CD8-positive, alpha-beta memory T cell (primary cell): ENCODE measurements around the gene GABRA4. TPM values are rescaled to one million over a fixed set of nuclear protein-coding genes. Genes with fewer than 3 reads are reported as not detected.
A peak's percentile ranks its signal among the peaks of the same experiment; 100 is the strongest.

Source experiments
- CTCF ChIA-PET: fragments of 350-600 bp; sonication (Branson Sonifier 250); formaldehyde crosslinking; loops from one replicate; lab custom pipeline; 2021; ENCODE audit warnings: antibody characterized with exemption; lab: Charles Lee
- POLR2A ChIA-PET: fragments of 350-600 bp; sonication (Branson Sonifier 250); formaldehyde crosslinking; loops from one replicate; lab custom pipeline; 2021; ENCODE audit warnings: antibody characterized with exemption; lab: Charles Lee
- DNase-seq, 5 donors: peaks; one replicate each; pipeline versions ENCODE4 v3.0.0 to v3.0.0-alpha.2; 2020 to 2022; ENCODE audit warnings: mixed read lengths in 1 of 5
- H3K27ac ChIP-seq: one replicate; pipeline ENCODE4 v1.7.0; 2013; ENCODE audit warnings: low read depth, mild to moderate bottlenecking, low read length, moderate library complexity
- H3K27me3 ChIP-seq: 2 replicates; pipeline ENCODE4 v1.7.0; 2013; ENCODE audit warnings: low read length, mild to moderate bottlenecking; ENCODE audit not compliant: insufficient read depth, poor library complexity, severe bottlenecking
- H3K36me3 ChIP-seq: 2 replicates; pipeline ENCODE4 v1.7.0; 2013; ENCODE audit warnings: mild to moderate bottlenecking, low read length, moderate library complexity; ENCODE audit not compliant: insufficient read depth
- H3K4me1 ChIP-seq: 2 replicates; pipeline ENCODE4 v1.7.0; 2013; ENCODE audit warnings: mild to moderate bottlenecking, low read length, moderate library complexity; ENCODE audit not compliant: insufficient read depth
- H3K4me3 ChIP-seq: 2 replicates; pipeline ENCODE4 v1.7.0; 2013; ENCODE audit warnings: mild to moderate bottlenecking, low read length
- H3K9me3 ChIP-seq: 2 replicates; pipeline ENCODE4 v1.7.0; 2013; ENCODE audit warnings: mild to moderate bottlenecking, low read length
- H3K27ac Mint-ChIP-seq, 8 donors: one replicate each; pipeline ENCODE4 v1.8.0; 2020 to 2021; ENCODE audit warnings: mixed read lengths in 8 of 8, mild to moderate bottlenecking in 6 of 8, inconsistent platforms in 3 of 8, moderate library complexity in 3 of 8
- H3K27me3 Mint-ChIP-seq, 2 donors: one replicate each; pipeline ENCODE4 v1.8.0; 2020 to 2021; ENCODE audit warnings: mixed read lengths in 2 of 2, mild to moderate bottlenecking in 1 of 2, moderate library complexity in 1 of 2
- H3K36me3 Mint-ChIP-seq, 3 donors: one replicate each; pipeline ENCODE4 v1.8.0; 2020 to 2021; ENCODE audit warnings: mixed read lengths in 3 of 3, inconsistent platforms in 1 of 3, mild to moderate bottlenecking in 1 of 3
- H3K4me1 Mint-ChIP-seq, 3 donors: one replicate each; pipeline ENCODE4 v1.8.0; 2020 to 2021; ENCODE audit warnings: mixed read lengths in 3 of 3, inconsistent platforms in 1 of 3, mild to moderate bottlenecking in 1 of 3
- H3K4me3 Mint-ChIP-seq, 7 donors: one replicate each; pipeline ENCODE4 v1.8.0; 2020 to 2021; ENCODE audit warnings: mixed read lengths in 7 of 7, mild to moderate bottlenecking in 6 of 7, moderate library complexity in 4 of 7, inconsistent platforms in 2 of 7
- H3K9me3 Mint-ChIP-seq, 5 donors: one replicate each; pipeline ENCODE4 v1.8.0; 2020 to 2022; ENCODE audit warnings: mixed read lengths in 5 of 5, mild to moderate bottlenecking in 3 of 5, moderate library complexity in 2 of 5, inconsistent platforms in 1 of 5
- polyA plus RNA-seq: library from polyadenylated mRNA; unstranded; fragments of 300-500 nt; fragmentation: Illumina TruSeq; gene quantifications from one replicate; pipeline ENCODE4 v1.2.3, GENCODE V29; 2021
- total RNA-seq, 2 experiments: library from RNA; stranded (reverse); gene quantifications; one replicate each; pipeline ENCODE4 v1.2.3, GENCODE V29; 2021

The GABRA4 gene
- total and polyA plus RNA-seq, 3 experiments from 2014 or later: not detected

DNA sequence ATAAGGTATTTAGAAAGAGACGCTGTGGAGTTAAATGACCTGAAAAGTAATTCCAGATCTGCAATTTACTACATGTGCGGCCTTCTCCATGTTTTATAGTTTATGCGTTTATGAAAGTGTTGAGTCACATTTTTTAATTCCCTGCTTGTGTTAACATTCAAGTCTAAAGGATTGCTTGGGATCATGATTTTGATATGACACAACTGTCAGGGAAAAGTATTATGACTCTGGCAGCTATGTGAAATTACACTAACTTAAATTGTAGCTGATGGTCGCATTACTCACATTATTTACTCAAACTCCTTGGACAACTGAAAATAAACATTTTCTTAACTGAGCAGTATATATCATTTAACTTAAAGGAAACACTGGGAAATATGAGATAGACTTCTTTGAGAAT lies 23.7 kb upstream of the GABRA4 start:
- POLR2A ChIA-PET: no interaction called here
- Mint-ChIP-seq H3K4me1 (peaks cover 0 to 4% (median 0%) of the 10 kb centered on the region in 3 donors), H3K4me3 (no peak overlapping the region), H3K9me3 (no peaks in the 10 kb centered on the region), H3K27ac (no peak overlapping the region), H3K36me3 (no peaks in the 10 kb centered on the region), H3K27me3 (peaks cover 0 to 3% of the 10 kb centered on the region in 2 donors)
- Histone ChIP-seq H3K36me3 (no peaks in the 10 kb centered on the region), H3K9me3 (no peaks in the 10 kb centered on the region), H3K4me3 (no peak overlapping the region), H3K4me1 (no peaks in the 10 kb centered on the region), H3K27me3 (no peaks in the 10 kb centered on the region), H3K27ac (no peak overlapping the region)
- CTCF ChIA-PET: no interaction called here
- no peak for DNase-seq

DNA sequence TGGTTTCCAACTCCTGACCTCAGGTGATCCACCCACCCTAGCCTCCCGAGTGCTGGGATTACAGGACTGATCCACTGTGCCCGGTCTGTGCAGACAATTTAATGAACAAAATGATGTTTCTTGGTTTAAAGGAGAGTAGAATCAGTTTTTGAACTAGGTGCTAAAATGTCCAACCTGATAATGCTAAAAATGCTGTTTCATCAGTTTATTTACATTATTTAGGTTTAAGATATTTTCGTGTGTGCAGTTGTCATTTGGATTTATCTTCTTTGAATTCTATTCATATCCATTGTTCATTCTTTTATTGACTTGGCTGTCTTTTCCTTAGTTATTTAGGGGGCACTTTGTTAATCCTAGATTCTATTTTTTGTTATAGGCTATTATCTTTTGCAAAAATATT lies 20.0 kb upstream of the GABRA4 start:
- H3K27ac ChIP-seq: no peak overlapping the region
- H3K9me3 ChIP-seq: no peaks in the 10 kb centered on the region
- Mint-ChIP-seq H3K4me1 (peaks cover 14 to 28% (median 24%) of the 10 kb centered on the region in 3 donors), H3K4me3 (no peak overlapping the region), H3K36me3 (peaks cover 0 to 2% (median 0%) of the 10 kb centered on the region in 3 donors), H3K27me3 (peaks cover 0 to 2% of the 10 kb centered on the region in 2 donors), H3K27ac (no peak overlapping the region), H3K9me3 (peaks cover 0 to 2% (median 0%) of the 10 kb centered on the region in 5 donors)
- ChIA-PET POLR2A (no interaction called here), CTCF (no interaction called here)
- no peak for DNase-seq
- H3K4me3 ChIP-seq: no peak overlapping the region
- no peaks in the 10 kb centered on the region for H3K27me3 ChIP-seq
- no peaks in the 10 kb centered on the region for H3K36me3 ChIP-seq
- peaks cover 12% of the 10 kb centered on the region for H3K4me1 ChIP-seq

DNA sequence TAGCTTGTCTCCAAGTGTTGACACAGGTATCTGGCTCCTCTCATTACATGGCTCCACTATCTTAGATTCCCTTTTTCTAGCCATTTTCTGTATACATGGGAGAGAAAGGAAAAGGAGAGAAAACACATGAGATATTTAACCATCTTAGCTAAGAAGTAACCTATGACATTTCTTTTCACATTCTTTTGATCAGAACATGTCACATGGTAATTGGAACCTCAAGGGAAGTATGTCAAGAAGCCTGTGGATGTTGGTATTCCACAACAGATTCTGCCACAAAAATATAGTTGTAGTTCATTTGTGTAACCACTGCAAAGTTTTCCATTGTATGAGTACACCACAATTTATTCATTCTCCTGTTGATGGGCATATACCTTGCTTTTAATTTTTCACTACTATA lies 19.3 kb upstream of the GABRA4 start:
- CTCF ChIA-PET: interaction anchor here (1.5 kb wide), 1 partner anchor 14 kb away, joined by 3 read pairs; no protein-coding TSS in a partner anchor

DNA sequence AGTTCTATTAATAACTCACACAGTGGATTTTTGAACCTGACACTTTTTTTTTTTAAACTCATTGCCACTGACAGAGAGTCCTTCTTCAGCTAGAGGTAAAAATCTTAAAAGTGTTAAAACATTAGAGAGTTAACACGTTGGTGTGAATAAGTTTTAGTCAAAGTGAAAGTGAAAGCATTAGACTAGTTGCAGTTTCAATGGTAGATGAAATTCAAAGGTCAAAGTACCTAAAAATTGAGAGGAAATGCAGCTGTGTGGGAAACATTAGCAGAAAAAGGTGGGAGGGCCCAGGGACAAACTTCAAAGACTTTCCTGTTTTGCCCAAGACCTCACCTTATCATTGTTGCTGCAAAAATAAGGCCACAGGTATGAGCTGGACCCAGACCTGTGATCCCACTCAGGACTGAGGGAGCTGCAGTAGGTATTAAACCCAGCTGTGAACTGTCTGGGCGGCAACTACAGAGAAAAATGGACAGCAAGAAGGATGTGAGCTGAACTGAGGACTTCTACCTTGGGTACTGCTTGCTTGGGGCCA lies 17.6 kb upstream of the GABRA4 start:
- H3K27me3 ChIP-seq: no peaks in the 10 kb centered on the region
- Mint-ChIP-seq H3K36me3 (peaks cover 0 to 2% (median 0%) of the 10 kb centered on the region in 3 donors), H3K27me3 (peaks cover 0 to 2% of the 10 kb centered on the region in 2 donors), H3K9me3 (peaks cover 0 to 2% (median 0%) of the 10 kb centered on the region in 5 donors), H3K4me1 (peaks cover 14 to 28% (median 24%) of the 10 kb centered on the region in 3 donors), H3K4me3 (peak overlapping the region in 6 of 7 donors; percentile 46 to 78 (median 69)), H3K27ac (peak overlapping the region; percentile 32 to 92 (median 76))
- DNase-seq: peak in 1 of 5 donors; percentile 23
- H3K4me1 ChIP-seq: peaks cover 12% of the 10 kb centered on the region
- H3K4me3 ChIP-seq: peak overlapping the region; percentile 9
- no peaks in the 10 kb centered on the region for H3K9me3 ChIP-seq
- no peak overlapping the region for H3K27ac ChIP-seq
- CTCF ChIA-PET: interaction anchor here (1.5 kb wide), 1 partner anchor 13 kb away, joined by 3 read pairs; no protein-coding TSS in a partner anchor
- POLR2A ChIA-PET: no interaction called here
- no peaks in the 10 kb centered on the region for H3K36me3 ChIP-seq

More for the DNA sequence above, 19.3 kb upstream of the GABRA4 start:
- Histone ChIP-seq H3K27me3 (no peaks in the 10 kb centered on the region), H3K27ac (no peak overlapping the region), H3K4me3 (no peak overlapping the region), H3K4me1 (peaks cover 12% of the 10 kb centered on the region), H3K36me3 (no peaks in the 10 kb centered on the region), H3K9me3 (no peaks in the 10 kb centered on the region)
- peaks cover 0 to 2% (median 0%) of the 10 kb centered on the region in 5 donors for H3K9me3 Mint-ChIP-seq
- H3K4me1 Mint-ChIP-seq: peaks cover 14 to 28% (median 24%) of the 10 kb centered on the region in 3 donors
- no peak for DNase-seq
- peaks cover 0 to 2% (median 0%) of the 10 kb centered on the region in 3 donors for H3K36me3 Mint-ChIP-seq
- H3K4me3 Mint-ChIP-seq: no peak overlapping the region
- POLR2A ChIA-PET: no interaction called here
- peaks cover 0 to 2% of the 10 kb centered on the region in 2 donors for H3K27me3 Mint-ChIP-seq
- H3K27ac Mint-ChIP-seq: peak overlapping the region in 2 of 8 donors; percentile 2 to 26

DNA sequence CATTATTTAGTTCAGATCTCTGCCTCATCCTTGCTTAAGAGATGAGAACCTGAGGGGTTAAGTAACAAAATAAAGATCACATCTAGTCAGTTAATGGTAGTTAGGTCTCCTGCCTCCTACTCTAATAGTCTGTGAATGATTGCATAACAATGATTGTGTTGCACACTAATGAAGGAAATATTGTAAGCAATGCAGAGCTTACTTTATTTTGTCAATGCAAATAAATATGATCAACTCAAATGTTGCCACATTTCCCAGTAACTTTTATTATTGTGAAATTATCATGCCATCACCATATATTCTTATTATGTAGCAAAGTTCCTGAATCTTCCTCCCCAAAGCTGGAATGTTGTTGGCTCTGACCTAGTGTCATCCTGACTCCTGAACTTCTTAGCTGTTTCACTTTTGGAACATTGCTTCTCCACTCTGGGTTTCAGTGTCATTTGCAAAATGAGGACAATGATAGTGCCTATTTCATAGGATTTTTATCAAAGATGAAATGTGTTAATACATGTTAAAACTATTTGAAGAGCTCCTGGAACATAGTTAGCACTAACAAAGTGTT lies 17.0 kb upstream of the GABRA4 start:
- H3K27ac ChIP-seq: no peak overlapping the region
- Mint-ChIP-seq H3K4me1 (peaks cover 14 to 28% (median 27%) of the 10 kb centered on the region in 3 donors), H3K27me3 (peaks cover 0 to 2% of the 10 kb centered on the region in 2 donors), H3K36me3 (peaks cover 0 to 2% (median 0%) of the 10 kb centered on the region in 3 donors), H3K9me3 (peaks cover 0 to 2% (median 0%) of the 10 kb centered on the region in 5 donors), H3K4me3 (peak overlapping the region in 6 of 7 donors; percentile 46 to 78 (median 69)), H3K27ac (peak overlapping the region in 7 of 8 donors; percentile 32 to 92 (median 79))
- ChIA-PET CTCF (no interaction called here), POLR2A (no interaction called here)
- no peaks in the 10 kb centered on the region for H3K9me3 ChIP-seq
- DNase-seq: no peak
- no peaks in the 10 kb centered on the region for H3K27me3 ChIP-seq
- H3K4me3 ChIP-seq: peak overlapping the region; percentile 9
- no peaks in the 10 kb centered on the region for H3K36me3 ChIP-seq
- H3K4me1 ChIP-seq: peaks cover 12% of the 10 kb centered on the region

DNA sequence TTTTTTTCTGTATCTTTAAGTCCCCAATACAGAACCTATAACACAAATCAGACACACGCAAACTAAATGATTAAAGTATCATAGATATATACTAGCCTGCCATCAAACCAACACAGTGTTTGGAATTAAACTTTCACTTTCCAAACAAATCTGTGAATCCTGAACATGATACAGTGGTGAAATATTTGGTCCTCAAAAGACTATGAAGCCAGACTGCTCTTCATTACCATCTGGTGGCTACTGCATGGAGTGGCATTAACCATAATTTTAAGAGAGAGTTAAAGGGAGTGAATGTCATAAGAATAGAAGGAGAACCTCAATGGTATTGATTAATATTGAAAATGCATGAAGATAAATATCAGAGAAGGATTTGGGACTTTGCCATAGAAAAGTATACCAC lies 9.2 kb upstream of the GABRA4 start:
- Histone ChIP-seq H3K27me3 (no peaks in the 10 kb centered on the region), H3K27ac (no peak overlapping the region), H3K4me3 (no peak overlapping the region), H3K9me3 (no peaks in the 10 kb centered on the region), H3K4me1 (no peaks in the 10 kb centered on the region), H3K36me3 (no peaks in the 10 kb centered on the region)
- POLR2A ChIA-PET: no interaction called here
- H3K4me1 Mint-ChIP-seq: peaks cover 0 to 4% (median 0%) of the 10 kb centered on the region in 3 donors
- H3K9me3 Mint-ChIP-seq: no peaks in the 10 kb centered on the region
- no peak for DNase-seq
- CTCF ChIA-PET: no interaction called here
- no peak overlapping the region for H3K27ac Mint-ChIP-seq
- H3K27me3 Mint-ChIP-seq: peaks cover 2 to 14% of the 10 kb centered on the region in 2 donors
- no peaks in the 10 kb centered on the region for H3K36me3 Mint-ChIP-seq
- H3K4me3 Mint-ChIP-seq: no peak overlapping the region

DNA sequence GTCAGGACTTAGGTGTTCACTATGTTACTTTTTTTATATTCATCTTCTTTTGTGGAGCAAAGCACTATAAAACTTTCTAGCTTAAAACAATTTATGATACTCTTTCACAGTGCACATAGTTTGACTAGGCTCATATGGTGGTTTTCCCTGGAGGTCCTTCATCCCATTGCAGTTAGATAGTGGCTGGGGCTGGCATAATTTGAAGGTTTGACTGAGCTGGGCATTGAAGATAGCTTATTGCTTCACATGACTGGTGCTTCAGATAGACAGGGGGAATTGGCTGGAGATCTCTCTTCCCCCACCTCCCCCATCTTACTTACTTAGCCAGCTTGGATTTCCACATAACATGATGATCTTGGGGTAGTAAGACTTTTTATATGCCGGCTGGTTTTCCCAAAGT lies 7.0 kb upstream of the GABRA4 start:
- no peaks in the 10 kb centered on the region for H3K9me3 ChIP-seq
- POLR2A ChIA-PET: no interaction called here
- H3K36me3 ChIP-seq: no peaks in the 10 kb centered on the region
- CTCF ChIA-PET: no interaction called here
- no peaks in the 10 kb centered on the region for H3K36me3 Mint-ChIP-seq
- DNase-seq: no peak
- H3K27me3 ChIP-seq: no peaks in the 10 kb centered on the region
- H3K27ac ChIP-seq: no peak overlapping the region
- H3K27ac Mint-ChIP-seq: peak overlapping the region in 2 of 8 donors; percentile 2 to 44
- no peak overlapping the region for H3K4me3 ChIP-seq
- H3K4me1 Mint-ChIP-seq: peaks cover 0 to 1% (median 0%) of the 10 kb centered on the region in 3 donors
- no peaks in the 10 kb centered on the region for H3K4me1 ChIP-seq
- H3K4me3 Mint-ChIP-seq: no peak overlapping the region
- H3K27me3 Mint-ChIP-seq: peaks cover 12 to 32% of the 10 kb centered on the region in 2 donors
- H3K9me3 Mint-ChIP-seq: no peaks in the 10 kb centered on the region

DNA sequence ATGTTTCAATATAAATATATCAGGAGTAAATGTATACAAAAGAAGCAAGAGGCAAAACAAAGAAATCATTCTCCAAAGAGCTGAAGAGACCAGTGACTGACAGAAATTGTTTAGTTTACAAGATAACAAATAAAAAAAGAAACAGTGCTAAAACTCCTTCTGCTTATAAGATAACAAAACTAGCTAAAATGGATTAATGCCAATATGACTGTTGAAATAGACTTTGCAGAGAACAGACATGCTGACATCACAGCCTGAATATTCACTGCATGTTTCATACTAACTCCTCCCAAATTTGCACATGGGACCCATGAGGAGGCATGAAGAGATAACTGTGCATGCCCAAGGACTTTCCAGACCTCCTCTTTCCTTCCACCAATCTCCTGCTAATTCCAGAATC lies 6.2 kb upstream of the GABRA4 start:
- CTCF ChIA-PET: no interaction called here
- POLR2A ChIA-PET: no interaction called here

More for the DNA sequence above, 6.2 kb upstream of the GABRA4 start:
- Mint-ChIP-seq H3K9me3 (no peaks in the 10 kb centered on the region), H3K36me3 (no peaks in the 10 kb centered on the region), H3K4me3 (no peak overlapping the region), H3K27me3 (peaks cover 16 to 39% of the 10 kb centered on the region in 2 donors), H3K4me1 (peaks cover 0 to 2% (median 0%) of the 10 kb centered on the region in 3 donors), H3K27ac (no peak overlapping the region)
- no peak overlapping the region for H3K4me3 ChIP-seq
- peaks cover 5% of the 10 kb centered on the region for H3K27me3 ChIP-seq
- no peaks in the 10 kb centered on the region for H3K4me1 ChIP-seq
- DNase-seq: no peak
- no peaks in the 10 kb centered on the region for H3K36me3 ChIP-seq
- H3K9me3 ChIP-seq: no peaks in the 10 kb centered on the region
- no peak overlapping the region for H3K27ac ChIP-seq
